Hepatocyte (in vitro differentiated cells): ENCODE data around the gene SOS1. TPM values are rescaled to one million over a fixed set of nuclear protein-coding genes. Genes with fewer than 3 reads are reported as not detected.

Experiments
- DNase-seq: peaks from one replicate; pipeline ENCODE4 v3.0.0-alpha.2; 2016; ENCODE audit warnings: low spot score
- H2AFZ ChIP-seq: fragments of 200-600 bp; sonication (generic); 2 replicates; pipeline ENCODE4 v1.6.0; 2016; ENCODE audit warnings: antibody characterized with exemption, mild to moderate bottlenecking
- H3K27ac ChIP-seq: fragments of 200-600 bp; sonication (generic); 2 replicates; pipeline ENCODE4 v1.5.1; 2016; ENCODE audit warnings: mild to moderate bottlenecking
- H3K27me3 ChIP-seq: fragments of 200-600 bp; sonication (generic); 2 replicates; pipeline ENCODE4 v1.6.1; 2016
- H3K36me3 ChIP-seq: fragments of 200-600 bp; sonication (generic); replicated peaks from 2 replicates; pipeline ENCODE4 v1.5.1; 2016; ENCODE audit warnings: low read depth; ENCODE audit not compliant: insufficient read depth
- H3K4me1 ChIP-seq: fragments of 200-600 bp; sonication (generic); 2 replicates; pipeline ENCODE4 v1.5.1; 2016; ENCODE audit warnings: mild to moderate bottlenecking, moderate library complexity; ENCODE audit not compliant: insufficient read depth
- H3K4me2 ChIP-seq: fragments of 200-600 bp; sonication (generic); 2 replicates; pipeline ENCODE4 v1.6.0; 2016
- H3K4me3 ChIP-seq: fragments of 200-600 bp; sonication (generic); 2 replicates; pipeline ENCODE4 v1.5.1; 2016; ENCODE audit warnings: mild to moderate bottlenecking
- H3K79me2 ChIP-seq: fragments of 200-600 bp; sonication (generic); 2 replicates; pipeline ENCODE4 v1.6.0; 2017; ENCODE audit warnings: mild to moderate bottlenecking
- H3K9me2 ChIP-seq: fragments of 200-600 bp; sonication (generic); replicated peaks from 2 replicates; pipeline ENCODE4 v1.6.0; 2017; ENCODE audit warnings: mild to moderate bottlenecking; ENCODE audit not compliant: insufficient read depth
- H3K9me3 ChIP-seq: fragments of 200-600 bp; sonication (generic); 2 replicates; pipeline ENCODE4 v1.5.1; 2016; ENCODE audit warnings: low read depth, mild to moderate bottlenecking
- H4K20me1 ChIP-seq: fragments of 200-600 bp; sonication (generic); 2 replicates; pipeline ENCODE4 v1.6.0; 2016; ENCODE audit warnings: mild to moderate bottlenecking; ENCODE audit not compliant: insufficient read depth, poor library complexity, severe bottlenecking
- EZH2 ChIP-seq: fragments of 200-600 bp; sonication (generic); IDR thresholded peaks from 2 replicates; pipeline ENCODE4 v1.6.1; 2016; ENCODE audit warnings: antibody characterized with exemption, mild to moderate bottlenecking, borderline replicate concordance
- EZH2phosphoT487 ChIP-seq: fragments of 200-600 bp; sonication (generic); IDR thresholded peaks from one replicate; pipeline ENCODE4 v1.6.1; 2018; ENCODE audit warnings: antibody characterized with exemption, mild to moderate bottlenecking, low read depth, moderate library complexity; ENCODE audit not compliant: unreplicated experiment, severe bottlenecking
- WGBS: methylation state at CpG from one replicate; pipeline ENCODE4 v1.1.6; 2016; ENCODE audit warnings: low lambda C conversion rate; ENCODE audit errors: missing lambda C conversion rate; 5-methylcytosine and 5-hydroxymethylcytosine counted together
- polyA plus RNA-seq: library from polyadenylated mRNA; unstranded; fragments of >200 nt; fragmentation: Nextera tagmentation; extraction: Ambion mirVana; gene quantifications from 2 replicates; pipeline ENCODE4 v1.2.1, GENCODE V29; 2016
- total RNA-seq: library from RNA; depleted of rRNA; stranded (reverse); fragments of >200 nt; gene quantifications from 2 replicates; pipeline ENCODE4 v1.2.3, GENCODE V29; 2014
- TF ChIP-seq, protein P1 (sequence below): fragments of 200-600 bp; sonication (generic); IDR thresholded peaks from 2 replicates; pipeline ENCODE4 v1.5.1; 2016; ENCODE audit warnings: antibody characterized with exemption, mild to moderate bottlenecking; ENCODE audit not compliant: poor library complexity

The SOS1 gene
- total and polyA plus RNA-seq, 2 experiments from 2014 or later = 11.9 to 48.4 TPM

DNA sequence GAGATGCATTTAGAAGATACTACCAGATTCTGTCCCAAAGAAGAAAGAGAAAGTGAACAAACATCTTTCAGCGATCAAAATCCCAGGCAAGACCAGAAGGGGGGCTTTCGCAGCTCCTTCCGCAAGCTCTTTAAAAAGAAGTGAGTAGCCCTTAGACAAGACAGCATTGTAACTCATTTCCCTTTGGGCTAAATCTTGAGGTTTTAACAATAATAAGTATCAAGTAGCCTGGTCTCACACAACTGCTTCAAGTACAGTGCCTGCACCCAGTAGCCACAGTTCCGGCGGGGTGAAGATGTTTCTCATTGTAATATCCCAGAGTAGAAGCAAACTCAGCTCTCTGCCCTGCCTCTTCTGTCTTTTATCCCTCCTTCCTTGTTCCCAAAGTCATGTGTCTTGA is 154.8 kb downstream of the SOS1 start:
- H3K9me3 ChIP-seq = no peaks in the 10 kb centered on the region
- H4K20me1 ChIP-seq = no peaks in the 10 kb centered on the region
- H3K27me3 ChIP-seq = no peaks in the 10 kb centered on the region
- no peak overlapping the region for H3K4me2 ChIP-seq
- no peak overlapping the region for H3K27ac ChIP-seq
- no peaks in the 10 kb centered on the region for H3K9me2 ChIP-seq
- H3K36me3 ChIP-seq = no peaks in the 10 kb centered on the region
- WGBS = 97% methylated on average over 5 of the region's 5 CpGs
- no peak overlapping the region for H2AFZ ChIP-seq
- no peaks in the 10 kb centered on the region for H3K4me1 ChIP-seq
- TF ChIP-seq EZH2phosphoT487 (no peak), EZH2 (no peak)
- TF ChIP-seq, protein P1, sequence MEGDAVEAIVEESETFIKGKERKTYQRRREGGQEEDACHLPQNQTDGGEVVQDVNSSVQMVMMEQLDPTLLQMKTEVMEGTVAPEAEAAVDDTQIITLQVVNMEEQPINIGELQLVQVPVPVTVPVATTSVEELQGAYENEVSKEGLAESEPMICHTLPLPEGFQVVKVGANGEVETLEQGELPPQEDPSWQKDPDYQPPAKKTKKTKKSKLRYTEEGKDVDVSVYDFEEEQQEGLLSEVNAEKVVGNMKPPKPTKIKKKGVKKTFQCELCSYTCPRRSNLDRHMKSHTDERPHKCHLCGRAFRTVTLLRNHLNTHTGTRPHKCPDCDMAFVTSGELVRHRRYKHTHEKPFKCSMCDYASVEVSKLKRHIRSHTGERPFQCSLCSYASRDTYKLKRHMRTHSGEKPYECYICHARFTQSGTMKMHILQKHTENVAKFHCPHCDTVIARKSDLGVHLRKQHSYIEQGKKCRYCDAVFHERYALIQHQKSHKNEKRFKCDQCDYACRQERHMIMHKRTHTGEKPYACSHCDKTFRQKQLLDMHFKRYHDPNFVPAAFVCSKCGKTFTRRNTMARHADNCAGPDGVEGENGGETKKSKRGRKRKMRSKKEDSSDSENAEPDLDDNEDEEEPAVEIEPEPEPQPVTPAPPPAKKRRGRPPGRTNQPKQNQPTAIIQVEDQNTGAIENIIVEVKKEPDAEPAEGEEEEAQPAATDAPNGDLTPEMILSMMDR = no peak
- no peak overlapping the region for H3K4me3 ChIP-seq
- DNase-seq = no peak
- H3K79me2 ChIP-seq = no peaks in the 10 kb centered on the region

DNA sequence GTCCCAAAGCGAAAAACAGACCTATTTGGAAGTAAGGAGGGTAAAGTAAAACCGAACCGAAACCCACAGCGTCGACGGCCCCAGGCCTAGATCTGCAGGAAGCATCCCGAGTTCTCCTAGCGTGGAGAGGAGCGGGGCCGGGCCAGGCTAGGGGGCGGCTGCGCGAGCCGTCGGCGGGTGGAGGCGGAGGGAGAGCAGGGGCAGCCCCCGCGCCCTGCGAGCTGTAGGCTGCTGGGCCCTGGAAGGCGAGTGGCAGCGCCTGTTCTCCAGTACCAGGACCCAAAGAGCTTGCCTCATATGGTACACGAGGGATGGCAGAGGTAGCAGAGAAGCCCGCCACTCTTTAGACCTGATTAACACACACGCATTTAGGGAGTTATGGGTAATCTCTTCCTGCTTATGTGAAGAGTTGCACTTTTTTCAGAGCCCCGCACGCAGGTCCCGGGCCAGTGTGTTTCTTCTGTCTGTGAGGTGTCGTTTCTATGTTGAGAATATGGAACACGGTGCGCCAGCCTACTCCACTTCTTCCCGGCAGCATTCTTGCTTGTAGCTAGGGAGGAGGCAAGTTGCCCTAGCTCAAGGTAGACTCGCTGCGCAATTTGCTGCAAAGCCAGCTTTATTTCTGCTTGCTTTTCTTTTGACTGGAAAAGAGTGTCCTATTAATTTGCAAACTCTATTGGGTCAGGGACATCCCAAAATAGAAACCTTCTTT is 160.1 kb downstream of the SOS1 start:
- Histone ChIP-seq H4K20me1 (no peaks in the 10 kb centered on the region), H3K9me3 (no peaks in the 10 kb centered on the region), H3K27me3 (no peaks in the 10 kb centered on the region), H3K27ac (no peak overlapping the region), H3K36me3 (no peaks in the 10 kb centered on the region), H3K4me3 (no peak overlapping the region), H3K79me2 (no peaks in the 10 kb centered on the region), H3K4me2 (peak overlapping the region; percentile 86), H3K9me2 (no peaks in the 10 kb centered on the region), H3K4me1 (peaks cover 3% of the 10 kb centered on the region), H2AFZ (peak overlapping the region; percentile 63)
- no peak for DNase-seq
- 77% methylated on average over 20 of the region's 34 CpGs for WGBS
- TF ChIP-seq EZH2 (no peak), EZH2phosphoT487 (no peak)
- TF ChIP-seq, protein P1 = no peak

DNA sequence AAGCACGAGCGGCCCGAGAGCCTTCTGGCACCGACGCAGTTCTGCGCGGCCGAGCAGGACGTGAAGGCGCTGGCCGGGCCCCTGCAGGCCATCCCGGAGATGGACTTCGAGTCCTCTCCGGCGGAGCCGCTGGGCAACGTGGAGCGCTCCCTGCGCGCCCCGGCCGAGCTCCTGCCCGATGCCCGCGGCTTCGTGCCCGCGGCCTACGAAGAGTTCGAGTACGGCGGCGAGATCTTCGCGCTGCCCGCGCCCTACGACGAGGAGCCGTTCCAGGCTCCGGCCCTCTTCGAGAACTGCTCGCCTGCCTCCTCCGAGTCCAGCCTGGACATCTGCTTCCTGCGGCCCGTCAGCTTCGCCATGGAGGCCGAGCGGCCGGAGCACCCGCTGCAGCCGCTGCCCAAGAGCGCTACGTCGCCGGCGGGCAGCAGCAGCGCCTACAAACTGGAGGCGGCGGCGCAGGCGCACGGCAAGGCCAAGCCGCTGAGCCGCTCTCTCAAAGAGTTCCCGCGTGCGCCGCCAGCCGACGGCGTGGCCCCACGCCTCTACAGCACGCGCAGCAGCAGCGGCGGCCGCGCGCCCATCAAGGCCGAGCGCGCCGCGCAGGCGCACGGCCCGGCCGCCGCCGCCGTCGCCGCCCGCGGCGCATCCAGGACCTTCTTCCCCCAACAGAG is 160.8 kb downstream of the SOS1 start:
- TF ChIP-seq EZH2phosphoT487 (no peak), EZH2 (no peak)
- TF ChIP-seq, protein P1 = no peak
- no peaks in the 10 kb centered on the region for H4K20me1 ChIP-seq
- WGBS = 52% methylated on average over 96 of the region's 97 CpGs
- H3K79me2 ChIP-seq = no peaks in the 10 kb centered on the region
- DNase-seq = peak; percentile 91
- peaks cover 3% of the 10 kb centered on the region for H3K4me1 ChIP-seq
- no peak overlapping the region for H3K27ac ChIP-seq
- H2AFZ ChIP-seq = peak overlapping the region; percentile 71
- H3K36me3 ChIP-seq = no peaks in the 10 kb centered on the region
- H3K9me2 ChIP-seq = no peaks in the 10 kb centered on the region
- H3K4me3 ChIP-seq = no peak overlapping the region
- no peaks in the 10 kb centered on the region for H3K27me3 ChIP-seq
- H3K4me2 ChIP-seq = peak overlapping the region; percentile 86
- no peaks in the 10 kb centered on the region for H3K9me3 ChIP-seq
